GM10248 (cell line): ENCODE measurements around the gene MCM8.

Experiments
- CTCF ChIA-PET: fragments of 300-600 bp; sonication (Branson Sonifier 250); formaldehyde crosslinking; extraction: SDS; loops from one replicate; lab custom pipeline; 2021; ENCODE audit warnings: antibody characterized with exemption; lab: Yijun Ruan, JAX
- POLR2A ChIA-PET: fragments of 350-650 bp; sonication (Branson Sonifier 250); formaldehyde crosslinking; extraction: SDS; loops from one replicate; lab custom pipeline; 2020; ENCODE audit warnings: antibody characterized with exemption; lab: Yijun Ruan, JAX
- DNase-seq: peaks from one replicate; pipeline ENCODE4 v3.0.0; 2012; ENCODE audit errors: extremely low spot score
- CTCF ChIP-seq: IDR thresholded peaks from 2 replicates; pipeline ENCODE4 v1.5.1; 2012; ENCODE audit warnings: mild to moderate bottlenecking, low read depth; ENCODE audit errors: extremely low read depth, missing control alignments, control extremely low read depth

Gene MCM8

GRCh38 chr20:5918856-5919625 is 31.4 kb upstream of the MCM8 start:
- TF ChIP-seq CTCF, result no peak
- DNase-seq, result no peak
- ChIA-PET POLR2A (no interaction called here), CTCF (no interaction called here)

- no peak for DNase-seq
- ChIA-PET CTCF (no interaction called here), POLR2A (no interaction called here)
- TF ChIP-seq CTCF, result no peak
These were observed 30.6 kb upstream of the MCM8 start for GRCh38 chr20:5919626-5920544.

- POLR2A ChIA-PET, result no interaction called here
- no peak for TF ChIP-seq CTCF
- CTCF ChIA-PET, result no interaction called here
- DNase-seq, result no peak
These were observed 29.9 kb upstream of the MCM8 start for GRCh38 chr20:5920581-5920980.

GRCh38 chr20:5923493-5923892 is 27.0 kb upstream of the MCM8 start:
- POLR2A ChIA-PET, result no interaction called here
- CTCF ChIA-PET, result interaction anchor here (0.9 to 1.0 kb wide), 2 partner anchors 9 to 13 kb away, joined by 3 read pairs; no protein-coding TSS in a partner anchor
- no peak for TF ChIP-seq CTCF
- DNase-seq, result no peak

- ChIA-PET POLR2A (no interaction called here), CTCF (interaction anchor here (1.3 to 2.3 kb wide), 2 partner anchors 9 to 17 kb away, joined by 3 to 8 read pairs; no protein-coding TSS in a partner anchor)
- DNase-seq, result no peak
- TF ChIP-seq CTCF, result no peak
These were observed 24.9 kb upstream of the MCM8 start for GRCh38 chr20:5925551-5925950.

GRCh38 chr20:5927749-5928462 is 22.5 kb upstream of the MCM8 start:
- ChIA-PET POLR2A (no interaction called here), CTCF (interaction anchor here (1.2 kb wide), 1 partner anchor 10 kb away, joined by 3 read pairs; no protein-coding TSS in a partner anchor)
- no peak for TF ChIP-seq CTCF
- no peak for DNase-seq
